ENCODE results near the gene TMEM86B.

GRCh38 chr19:55231391-55232285, 3.1 kb upstream of the TMEM86B start:
- TF ChIP-seq POLR2AphosphoS5 (IDR thresholded peaks at IDR 0.05; ENCODE audit: low read depth, low read length) (no peak), SMC3 (IDR thresholded peaks at IDR 0.05; ENCODE audit: low read depth, low read length) (no peak), RAD21 (IDR thresholded peaks at IDR 0.05; ENCODE audit: low read length) (no peak), EZH2phosphoT487 (IDR thresholded peaks at IDR 0.05; ENCODE audit: borderline replicate concordance, low read depth) (no peak), USF1 (IDR thresholded peaks at IDR 0.05; ENCODE audit: borderline replicate concordance, low read depth) (no peak), TAF1 (IDR thresholded peaks at IDR 0.05; ENCODE audit: borderline replicate concordance, low read depth, low read length) (no peak), EP300 (IDR thresholded peaks at IDR 0.05; ENCODE audit: borderline replicate concordance in 1 of 2, low read depth in 1 of 2, low read length in 1 of 2) (no peak), YY1 (IDR thresholded peaks at IDR 0.05; ENCODE audit: low read depth) (no peak)
- TF ChIP-seq, protein P1, sequence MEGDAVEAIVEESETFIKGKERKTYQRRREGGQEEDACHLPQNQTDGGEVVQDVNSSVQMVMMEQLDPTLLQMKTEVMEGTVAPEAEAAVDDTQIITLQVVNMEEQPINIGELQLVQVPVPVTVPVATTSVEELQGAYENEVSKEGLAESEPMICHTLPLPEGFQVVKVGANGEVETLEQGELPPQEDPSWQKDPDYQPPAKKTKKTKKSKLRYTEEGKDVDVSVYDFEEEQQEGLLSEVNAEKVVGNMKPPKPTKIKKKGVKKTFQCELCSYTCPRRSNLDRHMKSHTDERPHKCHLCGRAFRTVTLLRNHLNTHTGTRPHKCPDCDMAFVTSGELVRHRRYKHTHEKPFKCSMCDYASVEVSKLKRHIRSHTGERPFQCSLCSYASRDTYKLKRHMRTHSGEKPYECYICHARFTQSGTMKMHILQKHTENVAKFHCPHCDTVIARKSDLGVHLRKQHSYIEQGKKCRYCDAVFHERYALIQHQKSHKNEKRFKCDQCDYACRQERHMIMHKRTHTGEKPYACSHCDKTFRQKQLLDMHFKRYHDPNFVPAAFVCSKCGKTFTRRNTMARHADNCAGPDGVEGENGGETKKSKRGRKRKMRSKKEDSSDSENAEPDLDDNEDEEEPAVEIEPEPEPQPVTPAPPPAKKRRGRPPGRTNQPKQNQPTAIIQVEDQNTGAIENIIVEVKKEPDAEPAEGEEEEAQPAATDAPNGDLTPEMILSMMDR (IDR thresholded peaks at IDR 0.05): no peak
- TF ChIP-seq, protein P2, sequence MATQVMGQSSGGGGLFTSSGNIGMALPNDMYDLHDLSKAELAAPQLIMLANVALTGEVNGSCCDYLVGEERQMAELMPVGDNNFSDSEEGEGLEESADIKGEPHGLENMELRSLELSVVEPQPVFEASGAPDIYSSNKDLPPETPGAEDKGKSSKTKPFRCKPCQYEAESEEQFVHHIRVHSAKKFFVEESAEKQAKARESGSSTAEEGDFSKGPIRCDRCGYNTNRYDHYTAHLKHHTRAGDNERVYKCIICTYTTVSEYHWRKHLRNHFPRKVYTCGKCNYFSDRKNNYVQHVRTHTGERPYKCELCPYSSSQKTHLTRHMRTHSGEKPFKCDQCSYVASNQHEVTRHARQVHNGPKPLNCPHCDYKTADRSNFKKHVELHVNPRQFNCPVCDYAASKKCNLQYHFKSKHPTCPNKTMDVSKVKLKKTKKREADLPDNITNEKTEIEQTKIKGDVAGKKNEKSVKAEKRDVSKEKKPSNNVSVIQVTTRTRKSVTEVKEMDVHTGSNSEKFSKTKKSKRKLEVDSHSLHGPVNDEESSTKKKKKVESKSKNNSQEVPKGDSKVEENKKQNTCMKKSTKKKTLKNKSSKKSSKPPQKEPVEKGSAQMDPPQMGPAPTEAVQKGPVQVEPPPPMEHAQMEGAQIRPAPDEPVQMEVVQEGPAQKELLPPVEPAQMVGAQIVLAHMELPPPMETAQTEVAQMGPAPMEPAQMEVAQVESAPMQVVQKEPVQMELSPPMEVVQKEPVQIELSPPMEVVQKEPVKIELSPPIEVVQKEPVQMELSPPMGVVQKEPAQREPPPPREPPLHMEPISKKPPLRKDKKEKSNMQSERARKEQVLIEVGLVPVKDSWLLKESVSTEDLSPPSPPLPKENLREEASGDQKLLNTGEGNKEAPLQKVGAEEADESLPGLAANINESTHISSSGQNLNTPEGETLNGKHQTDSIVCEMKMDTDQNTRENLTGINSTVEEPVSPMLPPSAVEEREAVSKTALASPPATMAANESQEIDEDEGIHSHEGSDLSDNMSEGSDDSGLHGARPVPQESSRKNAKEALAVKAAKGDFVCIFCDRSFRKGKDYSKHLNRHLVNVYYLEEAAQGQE (IDR thresholded peaks at IDR 0.05; ENCODE audit: low read depth, low read length): no peak
- TF ChIP-seq, protein P3, sequence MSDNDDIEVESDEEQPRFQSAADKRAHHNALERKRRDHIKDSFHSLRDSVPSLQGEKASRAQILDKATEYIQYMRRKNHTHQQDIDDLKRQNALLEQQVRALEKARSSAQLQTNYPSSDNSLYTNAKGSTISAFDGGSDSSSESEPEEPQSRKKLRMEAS (IDR thresholded peaks at IDR 0.05; ENCODE audit: low read depth): no peak
- TF ChIP-seq, protein P4, sequence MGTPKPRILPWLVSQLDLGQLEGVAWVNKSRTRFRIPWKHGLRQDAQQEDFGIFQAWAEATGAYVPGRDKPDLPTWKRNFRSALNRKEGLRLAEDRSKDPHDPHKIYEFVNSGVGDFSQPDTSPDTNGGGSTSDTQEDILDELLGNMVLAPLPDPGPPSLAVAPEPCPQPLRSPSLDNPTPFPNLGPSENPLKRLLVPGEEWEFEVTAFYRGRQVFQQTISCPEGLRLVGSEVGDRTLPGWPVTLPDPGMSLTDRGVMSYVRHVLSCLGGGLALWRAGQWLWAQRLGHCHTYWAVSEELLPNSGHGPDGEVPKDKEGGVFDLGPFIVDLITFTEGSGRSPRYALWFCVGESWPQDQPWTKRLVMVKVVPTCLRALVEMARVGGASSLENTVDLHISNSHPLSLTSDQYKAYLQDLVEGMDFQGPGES (IDR thresholded peaks at IDR 0.05; ENCODE audit: low read depth, low read length): no peak
